Fibroblast of gingiva (primary cell): Measurements from ENCODE around the gene NCLN.
"Not testable (repeated sequence)": the region's sequence is repeated elsewhere in the genome, so short reads cannot be mapped to it uniquely, and the experiment has no call there.

Experiments used
- DNase-seq: peaks from one replicate; pipeline ENCODE4 v3.0.0-alpha.2; 2011; ENCODE audit warnings: low read depth

The NCLN gene, protein sequence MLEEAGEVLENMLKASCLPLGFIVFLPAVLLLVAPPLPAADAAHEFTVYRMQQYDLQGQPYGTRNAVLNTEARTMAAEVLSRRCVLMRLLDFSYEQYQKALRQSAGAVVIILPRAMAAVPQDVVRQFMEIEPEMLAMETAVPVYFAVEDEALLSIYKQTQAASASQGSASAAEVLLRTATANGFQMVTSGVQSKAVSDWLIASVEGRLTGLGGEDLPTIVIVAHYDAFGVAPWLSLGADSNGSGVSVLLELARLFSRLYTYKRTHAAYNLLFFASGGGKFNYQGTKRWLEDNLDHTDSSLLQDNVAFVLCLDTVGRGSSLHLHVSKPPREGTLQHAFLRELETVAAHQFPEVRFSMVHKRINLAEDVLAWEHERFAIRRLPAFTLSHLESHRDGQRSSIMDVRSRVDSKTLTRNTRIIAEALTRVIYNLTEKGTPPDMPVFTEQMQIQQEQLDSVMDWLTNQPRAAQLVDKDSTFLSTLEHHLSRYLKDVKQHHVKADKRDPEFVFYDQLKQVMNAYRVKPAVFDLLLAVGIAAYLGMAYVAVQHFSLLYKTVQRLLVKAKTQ

DNA sequence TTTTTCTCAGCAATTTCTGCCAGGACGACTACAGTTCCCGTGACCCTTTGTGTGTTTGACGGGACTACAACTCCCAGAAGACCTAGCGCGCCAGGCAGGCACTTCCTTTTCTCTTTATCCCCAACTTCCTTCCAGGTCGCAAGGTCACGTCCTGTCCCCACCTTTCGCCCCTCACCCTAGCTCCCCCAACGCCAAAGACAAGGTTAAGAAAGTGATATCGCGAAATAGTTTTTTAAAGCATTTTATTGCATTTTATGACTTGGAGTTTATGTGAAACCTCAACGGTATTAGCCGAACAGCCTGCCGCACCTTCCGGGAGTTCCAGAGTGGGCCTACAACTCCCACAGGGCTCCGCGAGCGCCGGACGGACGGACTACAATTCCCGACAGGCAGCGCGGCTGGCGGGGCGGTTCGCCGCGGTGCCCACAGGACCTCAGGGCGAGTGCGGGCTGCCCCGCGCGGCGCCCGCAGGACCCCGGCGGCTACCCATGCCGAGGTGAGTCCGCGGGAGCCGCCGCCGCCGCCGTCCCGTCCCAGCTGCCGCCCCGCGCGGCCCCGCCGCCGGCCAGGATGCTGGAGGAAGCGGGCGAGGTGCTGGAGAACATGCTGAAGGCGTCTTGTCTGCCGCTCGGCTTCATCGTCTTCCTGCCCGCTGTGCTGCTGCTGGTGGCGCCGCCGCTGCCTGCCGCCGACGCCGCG lies at the start of gene NCLN:
Gene NCLN, plus strand, starts transcription at position 470 of the 699 bp plus-strand sequence. Its CDS starts 101 bp downstream, at position 571.
- peak; percentile 92 for DNase-seq

DNA sequence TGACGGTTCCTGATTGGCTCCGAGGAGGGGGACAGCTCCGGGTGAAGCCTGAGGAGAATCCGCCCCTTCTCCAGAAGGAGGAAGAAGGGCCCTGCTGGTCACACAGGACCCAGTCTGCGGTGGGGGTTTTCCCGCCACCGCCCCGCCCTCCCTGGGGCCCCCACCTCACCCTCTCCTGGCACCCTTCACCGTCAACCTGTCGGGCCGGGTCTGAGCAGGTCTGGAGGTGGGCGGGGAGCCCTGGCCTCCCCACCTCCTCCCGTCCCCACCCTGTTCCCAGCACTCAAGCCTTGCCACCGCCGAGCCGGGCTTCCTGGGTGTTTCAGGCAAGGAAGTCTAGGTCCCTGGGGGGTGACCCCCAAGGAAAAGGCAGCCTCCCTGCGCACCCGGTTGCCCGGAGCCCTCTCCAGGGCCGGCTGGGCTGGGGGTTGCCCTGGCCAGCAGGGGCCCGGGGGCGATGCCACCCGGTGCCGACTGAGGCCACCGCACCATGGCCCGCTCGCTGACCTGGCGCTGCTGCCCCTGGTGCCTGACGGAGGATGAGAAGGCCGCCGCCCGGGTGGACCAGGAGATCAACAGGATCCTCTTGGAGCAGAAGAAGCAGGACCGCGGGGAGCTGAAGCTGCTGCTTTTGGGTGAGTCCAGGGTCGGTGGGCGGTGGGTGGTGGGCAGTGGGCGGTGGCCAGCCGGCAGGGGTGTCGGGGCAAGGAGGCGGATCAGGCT lies 49.6 kb upstream of the NCLN start, which contains the start of gene GNA15:
Gene GNA15, plus strand, starts transcription at position 73 of the 723 bp plus-strand sequence. Its CDS starts 418 bp downstream, at position 491.
- no peak for DNase-seq

DNA sequence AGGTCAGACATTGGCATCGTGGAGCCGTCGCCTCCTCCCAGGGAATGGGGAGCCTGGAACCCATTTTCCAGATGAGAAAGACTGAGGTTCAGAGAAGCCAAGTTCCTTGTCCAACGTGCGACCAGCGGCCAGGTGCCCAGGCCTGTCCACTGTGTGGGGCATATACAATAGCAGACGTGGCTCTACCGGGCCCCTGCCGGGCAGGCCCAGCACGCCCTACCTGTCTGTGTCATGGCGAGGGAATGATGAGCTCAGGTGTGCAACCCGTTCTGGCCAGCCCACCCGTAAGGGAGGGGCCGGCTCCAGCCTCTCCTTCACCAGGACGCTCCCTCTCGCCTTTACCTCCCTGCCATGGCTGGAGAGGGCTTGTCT lies 49.1 kb upstream of the NCLN start:
- no peak for DNase-seq

DNA sequence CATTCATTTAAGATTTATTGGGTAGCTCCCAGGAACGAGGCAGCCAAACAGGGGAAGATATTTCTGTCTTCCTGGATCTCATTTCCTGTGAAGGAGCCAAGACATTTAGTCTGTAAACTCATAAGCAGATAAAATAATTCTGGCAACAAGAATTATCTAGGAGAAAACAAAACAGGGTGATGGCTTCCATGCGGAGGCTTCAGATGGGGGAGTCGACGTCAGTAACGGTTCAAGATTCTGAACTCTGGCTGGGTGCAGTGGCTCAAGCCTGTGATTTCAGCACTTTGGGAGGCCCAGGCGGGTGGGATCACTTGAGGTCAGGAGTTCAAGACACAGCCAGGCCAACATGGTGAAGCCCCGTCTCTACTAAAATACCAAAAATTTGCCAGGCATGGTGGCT lies 48.6 kb upstream of the NCLN start:
- no peak for DNase-seq

DNA sequence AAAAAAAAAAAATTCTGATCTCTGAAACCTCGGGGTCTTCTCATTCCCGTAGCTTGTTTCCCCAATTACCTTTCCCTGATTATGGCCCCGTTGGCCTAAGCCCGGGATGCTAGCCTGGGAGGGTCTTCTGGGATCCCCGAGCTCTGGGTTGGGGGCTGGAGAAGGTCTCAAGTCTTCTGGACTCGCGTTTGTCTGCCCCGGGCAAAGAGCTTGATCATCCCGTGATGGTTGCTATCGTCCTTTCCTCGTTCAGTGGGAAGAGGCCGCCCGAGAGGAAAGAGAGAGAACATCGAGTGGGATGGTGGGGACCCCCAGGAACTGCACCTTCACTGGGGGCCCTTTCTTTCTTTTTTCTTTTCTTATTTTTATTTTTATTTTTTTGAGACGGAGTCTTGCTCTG lies 47.5 kb upstream of the NCLN start:
- no peak for DNase-seq

DNA sequence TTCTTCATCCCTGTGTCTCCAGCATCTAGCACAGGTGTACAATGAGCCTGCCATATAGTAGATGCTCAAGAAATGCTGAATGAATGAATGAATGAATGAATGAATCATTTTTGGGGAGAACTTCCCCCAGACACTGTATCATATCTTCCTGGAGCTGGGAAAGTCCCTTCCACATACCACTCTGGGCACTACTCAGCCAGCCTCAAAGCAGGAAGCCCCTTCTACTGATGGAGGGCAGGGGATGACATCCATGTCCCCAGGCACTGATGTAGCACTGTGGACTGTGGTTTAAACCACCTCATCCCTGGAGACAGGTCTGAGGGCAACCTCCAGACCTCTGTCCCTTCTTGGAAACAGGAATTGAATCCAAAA lies 45.1 kb upstream of the NCLN start:
- no peak for DNase-seq

DNA sequence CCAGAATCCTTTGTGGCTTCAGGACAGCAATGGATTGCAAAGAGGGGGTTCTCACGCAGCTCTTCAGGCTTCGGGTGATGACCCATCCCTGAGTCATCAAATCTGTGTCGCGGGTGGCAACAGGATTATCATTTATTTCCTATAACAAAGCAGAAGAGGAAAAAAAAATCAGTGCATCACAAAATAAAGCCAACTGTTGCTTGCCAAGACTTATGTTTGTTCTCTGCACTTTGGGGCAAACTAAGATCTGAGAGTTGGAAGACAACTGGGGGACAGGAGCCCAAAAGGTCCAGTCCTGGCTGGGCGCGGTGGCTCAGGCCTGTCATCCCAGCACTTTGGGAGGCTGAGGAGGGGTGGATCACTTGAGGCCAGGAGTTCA lies 43.4 kb upstream of the NCLN start:
- peak; percentile 75 for DNase-seq

DNA sequence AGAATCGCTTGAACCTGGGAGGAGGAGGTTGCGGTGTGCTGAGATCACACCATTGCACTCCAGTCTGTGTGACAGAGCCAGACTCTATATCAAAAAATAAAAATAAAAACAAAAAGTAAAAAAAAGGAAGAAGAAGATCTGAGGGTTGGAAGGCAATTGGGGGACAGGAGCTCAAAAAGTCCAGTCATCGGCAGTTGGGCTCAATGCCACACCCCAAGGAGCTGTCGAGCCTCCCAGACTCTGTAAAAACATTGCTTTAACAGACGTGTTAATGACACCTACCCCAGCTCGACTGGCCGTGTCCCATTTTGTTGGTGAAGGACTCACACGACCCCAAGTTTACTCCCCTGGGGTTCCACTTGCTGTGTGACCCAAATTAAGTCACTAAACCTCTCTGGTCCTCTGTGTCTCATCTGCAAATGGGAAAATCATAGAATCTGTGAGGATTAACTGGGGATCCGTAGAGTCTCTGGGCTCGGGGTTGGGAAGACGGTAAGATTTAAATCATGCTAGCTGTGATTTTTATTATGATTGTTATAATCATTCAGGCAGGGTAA lies 42.9 kb upstream of the NCLN start:
- DNase-seq: no peak

DNA sequence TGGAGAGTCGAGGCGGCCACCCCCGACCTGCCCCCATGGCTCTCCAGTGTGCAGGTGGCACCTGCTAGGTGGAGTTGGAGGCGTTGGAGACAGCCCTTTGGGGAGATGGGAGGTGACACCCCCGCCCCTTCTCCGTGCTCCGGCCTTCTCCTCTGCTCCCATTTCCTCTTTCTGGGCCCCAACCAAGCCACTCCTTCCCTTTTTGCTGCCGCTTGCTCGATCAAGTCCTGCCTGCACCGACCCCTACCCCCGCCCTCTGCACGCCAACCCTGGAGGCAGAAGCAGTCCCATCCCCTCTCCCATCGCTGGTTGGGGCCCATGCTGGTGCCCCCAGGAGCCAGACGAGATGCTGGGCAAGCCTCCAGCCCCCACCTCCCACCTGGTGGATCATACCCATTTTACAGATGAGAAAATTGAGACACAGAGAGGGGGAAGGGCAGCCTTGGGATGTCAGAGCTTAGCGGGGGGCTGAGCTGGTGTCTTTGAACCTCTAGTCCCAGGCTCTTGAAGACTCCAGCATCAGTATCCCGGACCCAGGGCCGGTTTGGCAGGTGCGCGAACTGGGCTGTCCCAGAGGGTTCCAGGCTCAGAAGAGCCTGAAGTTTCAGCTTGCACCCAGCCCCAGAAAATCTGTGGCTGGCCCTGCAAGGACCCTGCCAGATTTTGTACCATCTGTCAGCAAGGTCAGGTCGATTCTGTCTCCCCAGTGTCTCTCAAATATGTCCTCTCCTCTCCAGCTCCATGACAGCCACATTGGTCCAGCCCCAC lies 39.6 kb upstream of the NCLN start:
- no peak for DNase-seq

DNA sequence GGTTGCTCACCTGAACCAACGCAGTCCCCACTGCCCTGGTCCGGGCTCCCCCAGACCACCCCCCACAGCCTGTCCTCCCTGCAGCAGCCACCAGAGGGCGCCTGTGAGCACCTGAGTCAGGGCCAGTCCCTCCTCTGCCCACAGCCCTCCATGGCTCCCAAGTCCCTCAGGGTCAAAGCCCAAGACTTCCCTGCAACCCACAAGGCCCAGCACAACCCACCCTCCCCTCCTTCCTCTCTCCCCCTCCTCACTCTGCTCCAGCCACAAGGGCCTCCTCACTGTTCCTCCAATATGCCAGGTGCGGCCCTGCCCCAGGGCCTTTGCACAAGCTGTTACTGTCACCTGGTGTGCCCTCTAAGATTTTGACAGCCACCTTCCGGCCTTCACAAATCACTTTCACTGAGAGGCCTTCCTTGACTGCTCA lies 39.0 kb upstream of the NCLN start:
- DNase-seq: no peak

DNA sequence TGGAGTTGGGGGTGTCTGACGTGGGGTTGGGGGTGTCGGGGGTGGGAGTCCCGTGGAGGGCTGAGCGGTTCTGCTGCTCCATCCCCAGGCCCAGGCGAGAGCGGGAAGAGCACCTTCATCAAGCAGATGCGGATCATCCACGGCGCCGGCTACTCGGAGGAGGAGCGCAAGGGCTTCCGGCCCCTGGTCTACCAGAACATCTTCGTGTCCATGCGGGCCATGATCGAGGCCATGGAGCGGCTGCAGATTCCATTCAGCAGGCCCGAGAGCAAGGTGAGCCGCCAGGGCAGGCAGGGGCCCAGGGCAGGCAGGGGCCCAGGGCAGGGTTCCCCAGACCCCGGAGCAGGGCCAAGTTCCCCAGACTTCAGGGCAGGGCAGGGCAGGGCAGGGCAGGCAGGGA lies 37.2 kb upstream of the NCLN start:
- no peak for DNase-seq

DNA sequence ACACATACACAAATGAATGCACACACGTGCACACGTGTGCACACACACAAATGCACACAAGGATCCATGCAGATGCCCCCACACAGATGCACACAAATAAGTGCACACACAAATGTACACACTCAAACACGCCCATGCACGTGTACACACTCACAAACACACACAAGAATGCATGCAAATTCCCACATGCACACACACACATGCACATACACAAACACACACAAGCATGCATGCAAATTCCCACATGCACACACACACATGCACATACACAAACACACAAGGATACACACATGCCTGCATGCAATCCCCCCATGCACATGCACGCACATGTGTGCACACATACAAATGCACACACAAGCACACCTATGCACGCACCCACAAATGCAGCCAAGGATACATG lies 36.6 kb upstream of the NCLN start:
- DNase-seq: no peak

DNA sequence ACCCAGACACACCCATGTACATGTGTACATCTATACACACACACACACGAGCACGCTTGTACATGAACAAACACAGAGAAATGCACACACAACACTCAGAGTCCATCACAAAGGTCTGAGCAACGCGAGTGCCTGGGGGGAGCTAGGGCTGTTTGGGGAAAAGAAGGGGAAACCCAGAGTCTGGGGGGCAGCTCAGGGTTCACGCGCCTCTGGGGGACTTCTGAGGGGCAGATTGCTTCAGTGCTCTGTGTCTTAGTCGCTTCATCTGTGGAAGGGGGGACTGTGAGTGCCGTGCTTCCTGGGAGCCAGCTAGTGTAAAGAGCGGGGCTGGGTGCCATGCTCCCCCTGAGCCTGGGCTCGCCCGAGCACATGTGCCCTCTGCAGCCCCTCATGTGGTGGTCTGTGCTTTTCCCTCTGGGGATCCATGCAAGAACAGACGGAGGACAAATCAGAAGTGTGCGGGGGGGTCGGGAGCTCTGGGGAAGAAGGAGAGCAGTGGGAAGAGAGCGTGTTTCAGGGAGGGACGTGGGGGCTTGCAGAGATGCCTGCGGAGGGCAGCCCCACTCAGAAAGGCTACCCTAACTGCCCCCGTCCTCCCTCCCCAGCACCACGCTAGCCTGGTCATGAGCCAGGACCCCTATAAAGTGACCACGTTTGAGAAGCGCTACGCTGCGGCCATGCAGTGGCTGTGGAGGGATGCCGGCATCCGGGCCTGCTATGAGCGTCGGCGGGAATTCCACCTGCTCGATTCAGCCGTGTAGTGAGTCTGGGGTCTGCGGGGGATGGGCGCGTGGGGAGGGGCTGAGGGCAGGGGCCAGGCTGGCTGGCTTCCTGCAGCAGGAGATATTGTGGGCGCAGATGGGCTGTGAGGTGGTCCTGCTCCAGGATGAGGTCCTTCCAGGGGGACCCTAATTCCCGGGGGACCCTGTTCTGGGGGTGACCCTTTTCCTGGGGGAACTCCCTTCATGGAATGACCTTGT lies 35.9 kb upstream of the NCLN start:
- DNase-seq: no peak

DNA sequence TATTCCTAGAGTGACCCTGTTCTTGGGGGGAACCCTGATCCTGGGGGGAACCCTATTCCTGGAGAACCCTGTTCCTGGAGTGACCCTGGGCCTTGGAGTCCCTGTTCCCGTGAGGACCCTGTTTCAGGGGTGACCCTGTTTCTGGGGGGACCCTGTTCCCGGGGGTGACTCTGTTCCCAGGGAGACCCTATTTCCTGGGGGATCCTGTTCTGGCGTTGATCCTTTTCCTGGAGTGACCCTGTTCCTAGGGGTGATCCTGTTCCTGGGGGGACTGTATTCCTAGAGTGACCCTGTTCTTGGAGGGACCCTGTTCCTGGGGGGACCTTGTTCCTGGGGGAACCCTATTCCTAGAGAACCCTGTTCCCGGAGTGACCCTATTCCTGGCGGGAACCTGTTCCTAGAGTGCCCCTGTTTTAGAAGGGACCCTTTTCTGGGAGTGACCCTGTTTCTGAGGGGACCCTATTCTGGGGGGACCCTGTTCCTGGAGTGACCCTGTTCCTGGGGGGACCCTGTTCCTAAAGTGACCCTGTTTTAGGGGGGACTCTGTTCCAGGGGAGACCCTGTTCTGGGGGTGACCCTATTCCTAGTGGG lies 34.9 kb upstream of the NCLN start:
- DNase-seq: no peak

DNA sequence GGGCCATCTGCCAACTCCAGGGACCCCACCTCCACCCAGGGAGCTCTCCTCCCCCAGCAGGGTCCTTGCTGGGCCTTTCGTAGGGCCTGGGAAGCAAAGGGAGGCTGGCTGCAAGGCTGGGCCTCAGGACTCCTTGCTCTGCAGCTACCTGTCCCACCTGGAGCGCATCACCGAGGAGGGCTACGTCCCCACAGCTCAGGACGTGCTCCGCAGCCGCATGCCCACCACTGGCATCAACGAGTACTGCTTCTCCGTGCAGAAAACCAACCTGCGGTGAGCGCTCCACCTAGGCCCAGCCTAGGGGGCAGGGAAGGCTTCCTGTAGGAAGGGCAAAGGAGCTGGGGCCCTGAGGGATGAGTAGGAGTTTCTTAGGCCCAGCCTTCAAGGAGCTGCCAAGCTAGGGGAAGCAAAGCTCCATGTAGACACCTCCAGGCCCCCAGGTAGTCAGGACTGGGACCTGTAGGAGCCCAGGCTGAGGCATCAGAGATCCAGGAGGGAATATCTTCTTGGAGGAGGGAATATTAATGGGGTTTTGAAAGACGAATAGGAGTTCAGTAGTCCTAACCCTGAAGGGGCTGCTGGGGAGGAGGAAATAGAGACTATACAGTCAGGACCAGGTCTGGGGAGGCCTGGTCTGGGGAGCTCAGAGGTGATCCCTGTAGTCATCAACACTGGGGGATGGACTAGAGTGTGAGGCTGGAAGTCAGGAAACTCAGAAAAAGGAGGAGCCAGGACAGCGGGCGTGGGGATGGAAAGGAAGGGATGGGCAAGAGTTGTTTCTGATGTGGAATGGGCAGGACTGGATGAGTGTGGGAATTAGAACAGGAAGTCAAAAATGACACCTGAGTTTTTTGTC lies 33.9 kb upstream of the NCLN start:
- no peak for DNase-seq

DNA sequence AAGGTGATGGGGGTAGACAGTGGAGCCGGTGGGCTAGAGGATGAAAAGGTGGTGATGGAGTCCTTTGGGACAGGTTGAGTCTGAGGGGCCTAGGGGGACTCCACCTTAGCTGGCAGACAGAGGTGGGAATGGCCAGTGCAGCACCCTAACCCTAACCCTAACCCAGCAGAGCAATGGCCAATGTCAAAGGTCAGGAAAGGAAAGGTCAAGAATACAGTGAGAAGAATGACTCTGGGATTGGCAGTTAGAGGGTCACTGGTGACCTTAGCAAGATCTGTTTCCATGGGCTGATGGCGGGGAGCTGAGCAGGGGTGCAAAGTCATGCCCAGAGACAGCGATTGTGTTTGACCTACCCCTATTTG lies 33.3 kb upstream of the NCLN start:
- DNase-seq: no peak

DNA sequence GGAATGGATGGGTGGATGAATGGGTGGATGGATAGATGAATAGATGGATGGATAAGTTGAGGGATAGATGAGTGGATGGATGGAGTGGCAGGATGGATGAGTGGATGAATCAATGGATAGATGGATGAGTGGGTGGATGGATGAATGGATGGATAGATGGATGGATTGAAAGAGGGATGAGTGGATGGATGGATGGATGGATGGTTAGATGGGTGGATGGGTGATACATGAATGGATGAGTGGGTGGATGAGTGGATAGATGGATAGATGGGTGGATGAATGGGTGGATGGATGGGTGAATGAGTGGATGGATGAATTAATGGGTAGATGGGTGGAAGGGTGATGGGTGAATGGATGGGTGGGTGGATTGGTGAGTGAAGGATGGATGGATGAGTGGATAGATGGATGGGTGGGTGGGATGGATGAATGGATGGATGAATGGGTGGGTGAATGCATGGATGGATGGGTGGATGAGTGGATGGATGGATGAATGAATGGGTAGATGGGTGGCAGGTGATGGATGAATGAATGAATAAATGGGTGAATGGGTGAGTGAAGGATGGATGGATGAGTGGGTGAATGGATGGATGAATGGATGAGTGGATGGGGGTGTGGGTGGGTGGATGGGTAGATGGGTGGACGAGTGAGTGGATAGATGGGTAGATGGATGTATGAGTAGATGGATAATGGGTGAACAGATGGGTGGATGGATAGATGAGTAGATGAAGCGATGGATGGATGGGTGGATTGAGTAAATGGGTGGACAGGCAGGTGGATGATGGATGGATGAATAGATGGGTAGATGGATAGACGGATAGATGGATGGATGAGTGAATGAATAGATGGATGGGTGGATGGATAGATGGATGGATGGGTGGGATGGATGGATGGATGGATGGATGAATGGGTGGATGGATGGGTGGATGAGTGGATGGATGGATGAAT lies 32.2 kb upstream of the NCLN start:
- DNase-seq: no peak

DNA sequence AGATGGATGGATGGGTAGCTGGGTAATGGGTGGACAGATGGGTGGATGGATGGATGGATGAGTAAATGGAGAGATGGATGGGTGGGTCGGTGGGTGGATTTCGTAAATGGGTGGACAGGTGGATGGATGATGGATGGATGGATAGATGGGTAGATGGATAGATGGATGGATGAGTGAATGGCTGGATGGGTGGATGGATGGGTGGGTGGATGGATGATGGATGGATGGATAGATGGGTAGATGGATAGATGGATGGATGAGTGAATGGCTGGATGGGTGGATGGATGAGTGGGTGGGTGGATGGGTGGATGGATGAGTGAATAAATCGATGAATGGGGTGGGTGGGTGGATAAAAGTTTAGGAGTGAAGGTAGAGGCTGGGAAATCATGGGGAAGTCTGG lies 31.3 kb upstream of the NCLN start:
- DNase-seq: not testable (repeated sequence)
